HepG2 (cell line): ENCODE measurements around the gene NGDN. TPM values are rescaled to one million over a fixed set of nuclear protein-coding genes. Genes with fewer than 3 reads are reported as not detected.

Source experiments
- DMAP1 ChIP-seq: IDR thresholded peaks from 2 replicates; pipeline ENCODE4 v1.6.1; 2016
- GLI4 ChIP-seq: sonication (generic); formaldehyde crosslinking; IDR thresholded peaks from 2 replicates; pipeline ENCODE4 v1.5.1; 2020; ENCODE audit warnings: missing genetic modification reagents, mild to moderate bottlenecking, moderate library complexity, borderline replicate concordance
- HNF4A ChIP-seq: sonication (generic); formaldehyde crosslinking; IDR thresholded peaks from 2 replicates; pipeline ENCODE4 v1.4.0; 2020; ENCODE audit warnings: missing genetic modification reagents
- MED13 ChIP-seq: sonication (generic); formaldehyde crosslinking; IDR thresholded peaks from 2 replicates; pipeline ENCODE4 v1.5.0; 2020; ENCODE audit warnings: missing genetic modification reagents
- MXD4 ChIP-seq: IDR thresholded peaks from 2 replicates; pipeline ENCODE4 v1.6.1; 2016; ENCODE audit warnings: mild to moderate bottlenecking, missing biosample characterization, missing genetic modification reagents
- NFYC ChIP-seq: IDR thresholded peaks from 2 replicates; pipeline ENCODE4 v1.6.1; 2016; ENCODE audit warnings: missing genetic modification reagents, missing compliant biosample characterization
- TEAD2 ChIP-seq: sonication (generic); formaldehyde crosslinking; IDR thresholded peaks from 2 replicates; pipeline ENCODE4 v1.9.0; 2021; ENCODE audit warnings: missing genetic modification reagents
- TP53 ChIP-seq: sonication (generic); formaldehyde crosslinking; conservative IDR thresholded peaks from 2 replicates; pipeline ENCODE4 v1.4.0; 2020; ENCODE audit warnings: missing genetic modification reagents
- UBTF ChIP-seq: sonication (generic); formaldehyde crosslinking; IDR thresholded peaks from 2 replicates; pipeline ENCODE4 v1.4.0; 2020; ENCODE audit warnings: mild to moderate bottlenecking, missing genetic modification reagents
- ZBTB7B ChIP-seq: sonication (generic); formaldehyde crosslinking; IDR thresholded peaks from 2 replicates; pipeline ENCODE4 v1.4.0; 2020; ENCODE audit warnings: missing genetic modification reagents
- ZNF318 ChIP-seq: sonication (generic); formaldehyde crosslinking; IDR thresholded peaks from 2 replicates; pipeline ENCODE4 v1.4.0; 2020; ENCODE audit warnings: mild to moderate bottlenecking, missing genetic modification reagents
- ZNF772 ChIP-seq: sonication (generic); formaldehyde crosslinking; IDR thresholded peaks from 2 replicates; pipeline ENCODE4 v1.5.0; 2020; ENCODE audit warnings: mild to moderate bottlenecking, missing genetic modification reagents
- ZNF788 ChIP-seq: sonication (generic); formaldehyde crosslinking; IDR thresholded peaks from 2 replicates; pipeline ENCODE4 v1.5.0; 2020; ENCODE audit warnings: mild to moderate bottlenecking, missing genetic modification reagents, borderline replicate concordance
- ZNF841 ChIP-seq: sonication (generic); formaldehyde crosslinking; IDR thresholded peaks from 2 replicates; pipeline ENCODE4 v1.8.1; 2023; ENCODE audit warnings: missing genetic modification reagents, borderline replicate concordance
- polyA plus RNA-seq, 8 experiments: library from polyadenylated mRNA; depleted of rRNA in 3 of 8; stranded (reverse) in 7 of 8; unstranded in 1 of 8; fragments of >200 nt; fragmentation: Illumina TruSeq in 4 of 8; extraction: Trizol in 4 of 8; gene quantifications; 2 replicates each; pipeline versions ENCODE4 v1.2.1 to v1.2.3, GENCODE V29; 2011 to 2016; ENCODE audit warnings: low read depth in 4 of 8, missing spikeins in 1 of 8, mixed read lengths in 1 of 8; ENCODE audit not compliant: insufficient read depth in 1 of 8
- total RNA-seq, 5 experiments: library from RNA; depleted of rRNA; stranded (reverse); fragments of >200 nt; fragmentation: Illumina TruSeq; extraction: Trizol; gene quantifications; 2 replicates each; pipeline ENCODE4 v1.2.3, GENCODE V29; 2016; ENCODE audit warnings: low read depth in 1 of 5

The NGDN gene
- total and polyA plus RNA-seq, 2 of the 13 experiments (the other 11 are each of a cell fraction or from before 2014, with no cell fraction given): 154 to 216 TPM

- TF ChIP-seq ZNF318 (CRISPR knock-in tag) (0 out of 2 replicates have a peak, but pooled peaks have one; percentile 67), MXD4 (CRISPR knock-in tag) (peak; percentile 95), ZNF788 (CRISPR knock-in tag) (peak; percentile 92; the same call in 1 of the 2 replicates), HNF4A (CRISPR knock-in tag) (peak; percentile 15; the same call in 1 of the 2 replicates), GLI4 (CRISPR knock-in tag) (peak; percentile 88), MED13 (CRISPR knock-in tag) (peak; percentile 88), DMAP1 (peak; percentile 99; the same call in 1 of the 2 replicates), UBTF (CRISPR knock-in tag) (peak; percentile 64; the same call in 1 of the 2 replicates), TP53 (CRISPR knock-in tag) (peak; percentile 77), TEAD2 (CRISPR knock-in tag) (peak; percentile 69; the same call in 1 of the 2 replicates), ZNF772 (CRISPR knock-in tag) (peak; percentile 93), NFYC (CRISPR knock-in tag) (peak; percentile 99), ZBTB7B (peak; percentile 78), ZNF841 (CRISPR knock-in tag) (no peak)
Measured at GRCh38 chr14:23469127-23469905, at the start of gene NGDN (continued).
